Lung (tissue), 12 donors: Measurements from ENCODE around the gene IFIT3. TPM values are rescaled to one million over a fixed set of nuclear protein-coding genes. Genes with fewer than 3 reads are reported as not detected.
"Not testable (repeated sequence)": the region's sequence is repeated elsewhere in the genome, so short reads cannot be mapped to it uniquely, and the experiment has no call there.

ENCODE experiments used
- ATAC-seq: fragments of 200-7000 bp; cut with Tn5 transposase; one replicate; pipeline ENCODE4 v1.9.1; 2020; ENCODE audit warnings: moderate number of reproducible peaks; ENCODE audit not compliant: insufficient read depth, low FRiP score
- DNase-seq, 3 donors: peaks; one replicate each; pipeline ENCODE4 v3.0.0-alpha.2; 2013 to 2017
- H3K27ac ChIP-seq, 2 donors: one replicate each; pipeline ENCODE4 v1.5.1; 2013; ENCODE audit warnings: mild to moderate bottlenecking in 2 of 2, moderate library complexity in 2 of 2, control low read depth in 1 of 2, inconsistent platforms in 1 of 2, low read depth in 1 of 2, low read length in 1 of 2
- H3K27me3 ChIP-seq, 3 donors: one replicate each; pipeline ENCODE4 v1.5.1; 2013; ENCODE audit warnings: low read length in 2 of 3; ENCODE audit not compliant: control insufficient read depth in 3 of 3, insufficient read depth in 3 of 3
- H3K36me3 ChIP-seq, 4 donors: one replicate each; pipeline ENCODE4 v1.5.1; 2013; ENCODE audit warnings: low read length in 4 of 4, mild to moderate bottlenecking in 1 of 4, moderate library complexity in 1 of 4; ENCODE audit not compliant: control insufficient read depth in 4 of 4, insufficient read depth in 4 of 4
- H3K4me1 ChIP-seq, 5 donors: one replicate each; pipeline ENCODE4 v1.5.1; 2013; ENCODE audit warnings: low read length in 5 of 5, mild to moderate bottlenecking in 2 of 5, moderate library complexity in 1 of 5; ENCODE audit not compliant: control insufficient read depth in 5 of 5, insufficient read depth in 5 of 5
- H3K4me3 ChIP-seq: one replicate; pipeline ENCODE4 v1.5.1; 2013; ENCODE audit warnings: mild to moderate bottlenecking, control low read depth, moderate library complexity
- H3K9ac ChIP-seq, 2 donors: one replicate each; pipeline ENCODE4 v1.5.1; 2013; ENCODE audit warnings: low read length in 2 of 2, control low read depth in 1 of 2; ENCODE audit not compliant: insufficient read depth in 1 of 2
- H3K9me3 ChIP-seq, 4 donors: one replicate each; pipeline ENCODE4 v1.5.1; 2013; ENCODE audit warnings: low read length in 3 of 4, mild to moderate bottlenecking in 1 of 4, moderate library complexity in 1 of 4; ENCODE audit not compliant: control insufficient read depth in 4 of 4, insufficient read depth in 3 of 4
- CTCF ChIP-seq: IDR thresholded peaks from 2 replicates; pipeline ENCODE4 v1.5.1; 2012; ENCODE audit warnings: mild to moderate bottlenecking; ENCODE audit errors: control extremely low read depth, extremely low read depth
- WGBS, 2 donors: extraction: QIAGEN DNeasy Blood & Tissue Kit; methylation state at CpG; one replicate each; pipeline ENCODE4 v1.1.7; 2013; 5-methylcytosine and 5-hydroxymethylcytosine counted together
- polyA plus RNA-seq, 2 donors: library from polyadenylated mRNA; stranded (reverse); fragments of 200-250 nt; gene quantifications; one replicate each; pipeline ENCODE4 v1.2.1, GENCODE V29; 2013
- total RNA-seq, 2 donors: library from RNA; depleted of rRNA in 1 of 2; stranded (reverse); fragments of >200 nt in 1 of 2; gene quantifications; one replicate each; pipeline ENCODE4 v1.2.1, GENCODE V29; 2014 to 2021
- donor health status: control.
- donor health status: control.
- donor health status: Bipolar disorder and iron deficiency.
- donor health status: healthy.
- donor health status: DM: yes; HTN: yes; CAD: no.

IFIT3 gene
- total and polyA plus RNA-seq, 4 donors = 12.6 to 47.7 (median 22.3) TPM

- TF ChIP-seq CTCF = no peak
- WGBS, 2 donors = 38 to 50% methylated on average over 6 of the region's 6 CpGs
- Histone ChIP-seq H3K4me3 (no peak overlapping the region), H3K9me3 (no peaks in the 10 kb centered on the region), H3K4me1 (peaks cover 2 to 32% (median 23%) of the 10 kb centered on the region in 5 donors), H3K27me3 (no peaks in the 10 kb centered on the region), H3K9ac (peak overlapping the region in 1 of 2 donors; percentile 80), H3K36me3 (no peaks in the 10 kb centered on the region), H3K27ac (peak overlapping the region; percentile 78 to 79)
- no peak for DNase-seq
- no peak for ATAC-seq
Observed at GRCh38 chr10:89283025-89283935, 44.5 kb upstream of the IFIT3 start.

GRCh38 chr10:89283936-89284475 is 43.8 kb upstream of the IFIT3 start:
- no peak for TF ChIP-seq CTCF
- H3K4me3 ChIP-seq = no peak overlapping the region
- no peaks in the 10 kb centered on the region for H3K27me3 ChIP-seq
- peak; percentile 81 to 94 (median 93) for DNase-seq
- WGBS, 2 donors = 22 to 38% methylated on average over 4 of the region's 4 CpGs
- H3K9ac ChIP-seq = peak overlapping the region in 1 of 2 donors; percentile 80
- no peaks in the 10 kb centered on the region for H3K9me3 ChIP-seq
- peak overlapping the region in 1 of 2 donors; percentile 78 for H3K27ac ChIP-seq
- H3K4me1 ChIP-seq = peaks cover 0 to 27% (median 19%) of the 10 kb centered on the region in 5 donors
- no peaks in the 10 kb centered on the region for H3K36me3 ChIP-seq
- ATAC-seq = peak; percentile 66

GRCh38 chr10:89284711-89285110 is 43.1 kb upstream of the IFIT3 start:
- H3K27ac ChIP-seq, H3K27me3 ChIP-seq, ATAC-seq, H3K36me3 ChIP-seq, H3K4me3 ChIP-seq, H3K9me3 ChIP-seq, DNase-seq: not testable (repeated sequence)
- Histone ChIP-seq H3K4me1 (peaks cover 0 to 20% (median 12%) of the 10 kb centered on the region in 5 donors), H3K9ac (peak overlapping the region in 1 of 2 donors; percentile 80)
- 95 to 96% methylated on average over 6 of the region's 6 CpGs for WGBS, 2 donors

- not testable (repeated sequence) for DNase-seq
- H3K4me1 ChIP-seq = peaks cover 0 to 20% (median 11%) of the 10 kb centered on the region in 5 donors
Observed at GRCh38 chr10:89285303-89285702, 42.5 kb upstream of the IFIT3 start.

More at GRCh38 chr10:89285303-89285702, 42.5 kb upstream of the IFIT3 start:
- not testable (repeated sequence) for H3K4me3 ChIP-seq, H3K9me3 ChIP-seq, H3K9ac ChIP-seq, H3K27ac ChIP-seq, ATAC-seq, H3K27me3 ChIP-seq, H3K36me3 ChIP-seq
- WGBS, 2 donors = 90 to 91% methylated on average over 4 of the region's 4 CpGs
